Measurements from ENCODE around the gene ADGRD1. TPM values are rescaled to one million over a fixed set of nuclear protein-coding genes. Genes with fewer than 3 reads are reported as not detected.

The ADGRD1 gene
- total RNA-seq, 4 donors from 2014 or later, result 8.3 to 18.1 (median 12.5) TPM

- H3K4me1 ChIP-seq, result no peaks in the 10 kb centered on the region
- intact Hi-C loops (cut with DNase I; ENCODE audit: low total_unique reads), result no loop called here
- DNase-seq, result no peak
- no peaks in the 10 kb centered on the region for H3K27me3 ChIP-seq
- H3K27ac ChIP-seq, result no peak overlapping the region
- H3K36me3 ChIP-seq, result no peaks in the 10 kb centered on the region
- in situ Hi-C loops (cut with MboI; ENCODE audit: low pct_ligation_motif_present in 1 of 4, low pct_unique_long_range_greater_than_20kb in 1 of 4, low sequenced_read_pairs in 3 of 4), result no loop called here
- no peaks in the 10 kb centered on the region for H3K9me3 ChIP-seq
- 59 to 79% methylated on average over 3 to 6 of the region's 6 CpGs for WGBS, 2 donors (ENCODE audit: low coverage in 1 of 2)
- no peak overlapping the region for H3K4me3 ChIP-seq
- TF ChIP-seq CTCF (IDR thresholded peaks at IDR 0.05), result no peak
- TF ChIP-seq POLR2A (IDR thresholded peaks at IDR 0.05), result no peak
- no peak for TF ChIP-seq EP300 (IDR thresholded peaks at IDR 0.05; ENCODE audit: low read depth)
- no peak for TF ChIP-seq POLR2AphosphoS5 (IDR thresholded peaks at IDR 0.05)
These were observed 201.4 kb downstream of the ADGRD1 start for GRCh38 chr12:131155131-131155530.

- Histone ChIP-seq H3K9me3 (no peaks in the 10 kb centered on the region), H3K36me3 (no peaks in the 10 kb centered on the region), H3K4me3 (no peak overlapping the region), H3K27me3 (no peaks in the 10 kb centered on the region), H3K27ac (no peak overlapping the region), H3K4me1 (no peaks in the 10 kb centered on the region)
- WGBS, 2 donors (ENCODE audit: low coverage in 1 of 2), result 89% methylated on average over 4 of the region's 4 CpGs; no CpG with 5 or more reads in 1 of the 2 donors
- in situ Hi-C loops (cut with MboI; ENCODE audit: low pct_ligation_motif_present in 1 of 4, low pct_unique_long_range_greater_than_20kb in 1 of 4, low sequenced_read_pairs in 3 of 4) (no loop called here), intact Hi-C loops (cut with DNase I; ENCODE audit: low total_unique reads) (no loop called here)
- no peak for TF ChIP-seq CTCF (IDR thresholded peaks at IDR 0.05)
- DNase-seq, result no peak
These were observed 204.0 kb downstream of the ADGRD1 start for GRCh38 chr12:131157743-131158142.

- WGBS, 2 donors (ENCODE audit: low coverage in 1 of 2), result 44 to 59% methylated on average over 2 to 3 of the region's 3 CpGs
- TF ChIP-seq EP300 (IDR thresholded peaks at IDR 0.05; ENCODE audit: low read depth), result no peak
- no peak for TF ChIP-seq POLR2A (IDR thresholded peaks at IDR 0.05)
- no peak for TF ChIP-seq CTCF (IDR thresholded peaks at IDR 0.05)
- no peak for TF ChIP-seq POLR2AphosphoS5 (IDR thresholded peaks at IDR 0.05)
- Histone ChIP-seq H3K9me3 (no peaks in the 10 kb centered on the region), H3K27me3 (no peaks in the 10 kb centered on the region), H3K27ac (no peak overlapping the region), H3K4me3 (no peak overlapping the region), H3K36me3 (no peaks in the 10 kb centered on the region), H3K4me1 (no peaks in the 10 kb centered on the region)
- intact Hi-C loops (cut with DNase I; ENCODE audit: low total_unique reads) (no loop called here), in situ Hi-C loops (cut with MboI; ENCODE audit: low pct_ligation_motif_present in 1 of 4, low pct_unique_long_range_greater_than_20kb in 1 of 4, low sequenced_read_pairs in 3 of 4) (no loop called here)
- no peak for DNase-seq
These were observed 206.0 kb downstream of the ADGRD1 start for GRCh38 chr12:131159660-131160059.

- H3K4me3 ChIP-seq, result no peak overlapping the region
- TF ChIP-seq POLR2A (IDR thresholded peaks at IDR 0.05) (no peak), EP300 (IDR thresholded peaks at IDR 0.05; ENCODE audit: low read depth) (no peak), POLR2AphosphoS5 (IDR thresholded peaks at IDR 0.05) (no peak), CTCF (IDR thresholded peaks at IDR 0.05) (no peak)
- no peaks in the 10 kb centered on the region for H3K27me3 ChIP-seq
- intact Hi-C loops (cut with DNase I; ENCODE audit: low total_unique reads), result no loop called here
- H3K9me3 ChIP-seq, result no peaks in the 10 kb centered on the region
- H3K27ac ChIP-seq, result no peak overlapping the region
- no peaks in the 10 kb centered on the region for H3K36me3 ChIP-seq
- 75% methylated on average over 3 of the region's 3 CpGs; no CpG with 5 or more reads in 1 of the 2 donors for WGBS, 2 donors (ENCODE audit: low coverage in 1 of 2)
- no peaks in the 10 kb centered on the region for H3K4me1 ChIP-seq
- DNase-seq, result no peak
- in situ Hi-C loops (cut with MboI; ENCODE audit: low pct_ligation_motif_present in 1 of 4, low pct_unique_long_range_greater_than_20kb in 1 of 4, low sequenced_read_pairs in 3 of 4), result no loop called here
These were observed 208.4 kb downstream of the ADGRD1 start for GRCh38 chr12:131162113-131162512.
